ENCODE measurements around the gene AHCYL1. TPM values are rescaled to one million over a fixed set of nuclear protein-coding genes. Genes with fewer than 3 reads are reported as not detected.

The AHCYL1 gene
- 10 to 100 TPM; 47.5 to 51.5 TPM for total RNA-seq

- peak; percentile 99 for TF ChIP-seq POLR2A (IDR thresholded peaks at IDR 0.05)
- TF ChIP-seq POLR2AphosphoS5 (IDR thresholded peaks at IDR 0.05): peak; percentile 99
- peak; percentile 97 to 100 (median 98) for TF ChIP-seq CTCF (IDR thresholded peaks at IDR 0.05)
- H3K4me3 ChIP-seq: peak within 1 kb of the TSS; percentile 62 to 86
- peak within 1 kb of the TSS; percentile 97 to 98 for H3K27ac ChIP-seq
- intact Hi-C loops (cut with DNase I): loop anchor here (1.0 to 5.0 kb wide), 6 partner anchors 57 to 438 kb away; partner anchors contain the start of gene CSF1
- no peaks in the 10 kb centered on the region for H3K36me3 ChIP-seq
- no peaks in the 10 kb centered on the region for H3K9me3 ChIP-seq
- WGBS: under 1% methylated on average over 73 of the region's 79 CpGs
- DNase-seq (ENCODE audit: low spot score): peak; percentile 100
- H3K4me1 ChIP-seq (replicated peaks): peaks cover 4% of the 10 kb centered on the region
- no peaks in the 10 kb centered on the region for H3K27me3 ChIP-seq (replicated peaks; ENCODE audit: insufficient read depth)
Observed at GRCh38 chr1:109984456-109985246, at the start of gene AHCYL1. AHCYL1 (plus strand) TSS chr1:109984765; CDS start chr1:109985053, 288 bp downstream.

GRCh38 chr1:109935451-109935900 is 49.1 kb upstream of the AHCYL1 start:
- intact Hi-C loops (cut with DNase I): no loop called here
- no peaks in the 10 kb centered on the region for H3K36me3 ChIP-seq
- 39% methylated on average over 4 of the region's 4 CpGs for WGBS
- no peaks in the 10 kb centered on the region for H3K27me3 ChIP-seq (replicated peaks; ENCODE audit: insufficient read depth)
- DNase-seq (ENCODE audit: low spot score): no peak
- TF ChIP-seq CTCF (IDR thresholded peaks at IDR 0.05) (no peak), POLR2AphosphoS5 (IDR thresholded peaks at IDR 0.05) (no peak), POLR2A (IDR thresholded peaks at IDR 0.05) (no peak)
- no peak overlapping the region for H3K4me3 ChIP-seq
- H3K27ac ChIP-seq: no peak overlapping the region
- no peaks in the 10 kb centered on the region for H3K9me3 ChIP-seq
- H3K4me1 ChIP-seq (replicated peaks): peaks cover 7% of the 10 kb centered on the region

GRCh38 chr1:109937738-109938137 is 46.8 kb upstream of the AHCYL1 start:
- WGBS: 93% methylated on average over 1 of the region's 1 CpG
- Histone ChIP-seq H3K27ac (no peak overlapping the region), H3K9me3 (no peaks in the 10 kb centered on the region), H3K4me1 (replicated peaks) (no peaks in the 10 kb centered on the region), H3K27me3 (replicated peaks; ENCODE audit: insufficient read depth) (no peaks in the 10 kb centered on the region), H3K4me3 (no peak overlapping the region), H3K36me3 (no peaks in the 10 kb centered on the region)
- DNase-seq (ENCODE audit: low spot score): no peak
- TF ChIP-seq POLR2A (IDR thresholded peaks at IDR 0.05): no peak
- no peak for TF ChIP-seq CTCF (IDR thresholded peaks at IDR 0.05)
- TF ChIP-seq POLR2AphosphoS5 (IDR thresholded peaks at IDR 0.05): no peak
- intact Hi-C loops (cut with DNase I): no loop called here

GRCh38 chr1:109938556-109938955 is 46.0 kb upstream of the AHCYL1 start:
- no peak for DNase-seq (ENCODE audit: low spot score)
- Histone ChIP-seq H3K9me3 (no peaks in the 10 kb centered on the region), H3K4me3 (no peak overlapping the region), H3K4me1 (replicated peaks) (no peaks in the 10 kb centered on the region), H3K27me3 (replicated peaks; ENCODE audit: insufficient read depth) (no peaks in the 10 kb centered on the region), H3K36me3 (no peaks in the 10 kb centered on the region), H3K27ac (no peak overlapping the region)
- WGBS: 97% methylated on average over 2 of the region's 2 CpGs
- intact Hi-C loops (cut with DNase I): no loop called here
- TF ChIP-seq CTCF (IDR thresholded peaks at IDR 0.05): no peak
- no peak for TF ChIP-seq POLR2AphosphoS5 (IDR thresholded peaks at IDR 0.05)
- no peak for TF ChIP-seq POLR2A (IDR thresholded peaks at IDR 0.05)

GRCh38 chr1:109942434-109942833 is 42.1 kb upstream of the AHCYL1 start:
- H3K27ac ChIP-seq: no peak overlapping the region
- intact Hi-C loops (cut with DNase I): no loop called here
- TF ChIP-seq POLR2AphosphoS5 (IDR thresholded peaks at IDR 0.05) (no peak), POLR2A (IDR thresholded peaks at IDR 0.05) (no peak), CTCF (IDR thresholded peaks at IDR 0.05) (no peak)
- no peaks in the 10 kb centered on the region for H3K27me3 ChIP-seq (replicated peaks; ENCODE audit: insufficient read depth)
- H3K4me1 ChIP-seq (replicated peaks): no peaks in the 10 kb centered on the region
- 95% methylated on average over 2 of the region's 2 CpGs for WGBS
- H3K36me3 ChIP-seq: no peaks in the 10 kb centered on the region
- no peak for DNase-seq (ENCODE audit: low spot score)
- H3K4me3 ChIP-seq: no peak overlapping the region
- H3K9me3 ChIP-seq: no peaks in the 10 kb centered on the region
